Activated CD8-positive, alpha-beta memory T cell treated with anti-CD3 and anti-CD28 coated beads, Interleukin-2, amount 50 U/mL, for 4 hours (primary cell): ENCODE data around the gene CYB5B.
"Not testable (repeated sequence)": the region's sequence is repeated elsewhere in the genome, so short reads cannot be mapped to it uniquely, and the experiment has no call there.

Experiments used
- DNase-seq: peaks from one replicate; pipeline ENCODE4 v3.0.0-alpha.2; 2020

Gene CYB5B

GRCh38 chr16:69410219-69410990 is 14.0 kb upstream of the CYB5B start:
- DNase-seq: no peak

- no peak for DNase-seq
These were observed 13.1 kb upstream of the CYB5B start for GRCh38 chr16:69411064-69411985.

- no peak for DNase-seq
These were observed 12.1 kb upstream of the CYB5B start for GRCh38 chr16:69412287-69412686.

- DNase-seq: no peak
These were observed 11.3 kb upstream of the CYB5B start for GRCh38 chr16:69413045-69413664.

- DNase-seq: no peak
These were observed 6.8 kb upstream of the CYB5B start for GRCh38 chr16:69417520-69418199.

GRCh38 chr16:69419956-69420355 is 4.5 kb upstream of the CYB5B start:
- no peak for DNase-seq

GRCh38 chr16:69423189-69423588 is 1.2 kb upstream of the CYB5B start:
- no peak for DNase-seq

GRCh38 chr16:69424935-69425784 is 741 bp downstream of the CYB5B start:
- DNase-seq: no peak

- DNase-seq: no peak
These were observed 4.2 kb downstream of the CYB5B start for GRCh38 chr16:69428652-69429051.

GRCh38 chr16:69429058-69429640 is 4.7 kb downstream of the CYB5B start:
- not testable (repeated sequence) for DNase-seq

- DNase-seq: no peak
These were observed 7.6 kb downstream of the CYB5B start for GRCh38 chr16:69431948-69432468.

GRCh38 chr16:69434066-69434465 is 9.6 kb downstream of the CYB5B start:
- no peak for DNase-seq

GRCh38 chr16:69435977-69436820 is 11.8 kb downstream of the CYB5B start:
- no peak for DNase-seq

- DNase-seq: no peak
These were observed 12.5 kb downstream of the CYB5B start for GRCh38 chr16:69436896-69437295.

- no peak for DNase-seq
These were observed 14.0 kb downstream of the CYB5B start for GRCh38 chr16:69438465-69438864.

- DNase-seq: no peak
These were observed 15.8 kb downstream of the CYB5B start for GRCh38 chr16:69440250-69440649.

GRCh38 chr16:69441030-69441429 is 16.6 kb downstream of the CYB5B start:
- not testable (repeated sequence) for DNase-seq

GRCh38 chr16:69443927-69444631 is 19.7 kb downstream of the CYB5B start:
- DNase-seq: peak; percentile 16

- DNase-seq: no peak
These were observed 20.6 kb downstream of the CYB5B start for GRCh38 chr16:69444873-69445517.
